ENCODE measurements around the gene C16orf78.

Gene C16orf78

DNA sequence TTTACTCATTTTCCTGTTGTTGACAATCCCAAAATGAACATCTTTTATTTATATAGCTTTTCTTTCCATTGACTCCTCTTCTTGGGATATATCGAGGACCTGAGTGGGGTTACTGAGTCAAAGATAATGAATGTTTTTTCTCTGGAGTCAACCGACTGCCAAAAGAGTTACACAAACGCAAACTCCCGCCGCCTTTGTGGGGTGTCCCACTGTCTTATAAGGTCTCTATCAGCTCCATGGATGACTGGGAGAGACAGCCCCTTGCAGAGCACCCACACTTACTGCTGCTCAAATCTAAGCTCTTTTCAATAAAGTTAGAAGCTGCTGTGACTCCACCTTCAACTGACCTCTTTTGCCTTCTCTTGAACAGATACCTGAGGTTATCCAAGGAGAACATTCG is 25.2 kb downstream of the C16orf78 start:
- DNase-seq, result no peak

DNA sequence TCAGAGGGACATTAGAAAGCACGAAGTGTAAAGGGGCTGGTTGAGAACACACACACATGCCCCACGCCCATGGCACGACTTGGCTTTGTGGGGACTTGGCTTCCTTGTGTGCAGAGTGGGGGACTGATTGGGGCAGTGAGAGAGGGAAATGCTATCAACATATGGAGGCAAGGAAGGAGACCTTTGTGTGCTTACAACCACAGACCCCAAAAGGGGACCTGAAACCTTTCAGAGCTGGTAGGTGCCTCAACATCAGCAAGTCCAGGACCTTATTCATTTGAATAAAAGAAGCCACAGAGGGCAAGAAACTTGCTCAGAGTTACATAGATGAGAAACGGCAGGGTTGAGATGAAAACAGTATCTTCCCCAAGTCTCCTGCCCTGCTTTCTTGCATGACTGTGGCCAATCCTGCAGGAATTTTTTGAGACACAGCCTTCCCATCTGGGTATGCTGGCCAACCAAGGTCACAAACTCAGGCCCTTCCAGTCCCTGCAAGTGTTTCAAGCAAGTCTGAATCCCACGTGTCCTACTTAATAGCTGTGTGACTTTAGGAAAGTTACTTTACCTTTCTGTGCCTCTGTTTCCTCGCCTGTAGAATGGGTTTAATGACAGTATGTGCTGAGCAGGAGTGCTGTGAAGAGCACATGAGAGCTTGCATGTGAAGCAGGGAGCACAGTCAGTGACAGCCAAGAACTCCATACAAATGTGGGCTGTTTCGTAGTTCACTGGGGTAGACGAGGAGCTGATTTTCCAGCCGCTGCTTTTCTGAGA is 26.2 kb downstream of the C16orf78 start:
- DNase-seq, result no peak

DNA sequence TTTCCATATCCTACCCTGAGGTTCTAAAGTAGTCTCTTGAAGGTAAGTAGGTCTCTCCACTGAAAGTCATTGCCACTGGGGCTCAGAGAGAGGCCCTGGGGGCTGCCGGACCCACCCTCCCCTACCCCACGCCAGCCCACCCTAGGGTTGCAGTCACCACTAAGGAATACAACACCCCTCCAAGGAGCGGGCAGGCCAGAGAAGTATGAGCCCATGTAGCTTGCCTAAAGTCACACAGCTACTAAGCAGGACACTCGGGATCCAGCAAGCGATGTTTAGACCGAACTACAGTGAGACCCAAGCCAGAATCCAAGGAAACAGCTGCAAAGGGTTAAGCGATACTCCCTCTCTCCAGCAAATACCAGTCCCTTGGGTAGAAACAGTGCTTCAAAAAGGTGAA is 27.0 kb downstream of the C16orf78 start:
- DNase-seq, result no peak

DNA sequence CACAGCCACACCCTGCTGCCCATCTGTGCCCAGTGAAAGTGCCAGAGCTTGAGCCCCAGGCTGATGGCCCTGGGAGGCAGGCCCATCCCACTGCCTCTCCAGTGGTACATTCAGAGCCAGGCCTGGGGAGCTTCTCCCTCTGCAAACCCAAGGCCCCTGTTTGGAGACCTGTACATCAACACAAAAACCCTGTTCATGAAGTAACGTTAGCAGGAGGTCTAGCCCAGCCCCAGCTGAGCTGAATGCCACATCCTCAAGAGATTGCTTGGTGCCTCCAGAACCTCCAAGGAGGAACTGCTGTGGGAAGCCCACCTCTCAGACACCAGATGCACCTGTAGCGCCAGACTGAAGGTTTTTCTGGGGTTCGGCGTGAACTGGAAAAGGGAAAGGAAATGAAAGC is 31.5 kb downstream of the C16orf78 start:
- DNase-seq, result no peak

DNA sequence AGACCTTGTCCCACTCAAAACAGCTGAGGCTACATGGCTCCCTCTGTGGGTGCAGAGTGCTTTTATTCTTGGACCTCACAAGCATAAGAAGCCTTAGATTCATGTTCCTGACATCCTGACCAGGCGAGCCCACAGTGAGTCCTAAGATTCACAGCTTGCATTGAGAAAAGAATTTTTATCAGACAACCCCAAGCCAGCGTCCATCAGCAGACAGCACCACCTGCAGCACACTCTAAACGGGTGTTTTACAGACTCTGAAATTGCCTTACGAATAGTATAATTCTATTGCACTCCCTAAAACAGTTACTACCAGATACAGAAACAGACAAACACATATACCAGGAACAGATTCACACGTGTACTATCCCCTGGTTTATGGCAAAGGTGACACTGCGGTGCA is 31.9 kb downstream of the C16orf78 start:
- DNase-seq, result no peak

DNA sequence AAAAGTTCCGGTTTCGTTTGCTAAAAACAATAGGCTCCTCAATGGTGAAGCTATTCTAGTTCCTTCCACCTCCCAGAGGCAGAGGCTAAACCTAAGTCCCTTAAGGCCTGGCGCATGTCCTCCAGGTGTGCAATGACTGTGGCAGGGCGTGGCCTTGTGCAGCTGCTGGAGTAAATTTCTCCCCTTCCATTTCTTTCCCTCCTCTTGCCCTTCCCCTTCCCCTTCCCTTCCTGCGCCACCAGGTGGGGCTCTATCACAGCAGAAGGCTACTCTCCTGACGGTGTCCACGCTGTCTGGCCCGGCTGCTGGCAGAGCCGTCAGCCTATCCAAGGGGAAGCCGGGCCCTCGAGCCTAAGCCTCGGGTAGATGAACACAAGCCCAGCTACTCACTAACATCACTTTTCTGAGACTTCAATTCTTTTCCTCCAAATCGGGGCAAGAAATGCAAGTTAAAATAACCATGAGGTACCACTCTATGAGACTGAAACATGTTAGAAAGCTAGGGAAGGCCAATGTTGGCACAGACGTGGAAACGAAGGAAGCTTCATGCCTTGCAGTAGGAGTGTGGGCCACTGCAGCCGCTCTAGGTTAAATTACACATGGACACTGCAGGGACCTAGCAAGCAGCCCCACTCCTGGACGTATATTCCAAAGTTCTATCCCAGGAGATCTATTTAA is 34.4 kb downstream of the C16orf78 start:
- peak; percentile 86 for DNase-seq

DNA sequence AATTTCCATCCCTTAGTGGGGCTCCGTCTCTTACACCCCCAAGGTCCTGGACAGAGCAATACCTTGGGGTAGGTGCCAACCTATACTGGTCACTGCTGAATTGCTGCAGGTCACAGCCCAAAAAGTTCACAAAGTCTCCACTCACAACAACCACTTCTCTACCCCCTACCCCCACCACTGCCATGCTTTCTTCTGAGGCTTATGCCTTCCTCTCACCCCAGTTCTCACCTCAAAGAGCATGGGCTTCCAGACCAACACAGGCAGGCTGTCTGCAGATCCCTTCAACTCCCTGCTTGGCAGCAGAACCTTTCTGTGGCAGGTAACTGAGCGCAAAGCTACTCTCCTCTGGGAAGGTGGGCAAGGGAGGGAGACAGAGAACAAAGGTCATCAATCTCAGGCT is 35.5 kb downstream of the C16orf78 start:
- no peak for DNase-seq

DNA sequence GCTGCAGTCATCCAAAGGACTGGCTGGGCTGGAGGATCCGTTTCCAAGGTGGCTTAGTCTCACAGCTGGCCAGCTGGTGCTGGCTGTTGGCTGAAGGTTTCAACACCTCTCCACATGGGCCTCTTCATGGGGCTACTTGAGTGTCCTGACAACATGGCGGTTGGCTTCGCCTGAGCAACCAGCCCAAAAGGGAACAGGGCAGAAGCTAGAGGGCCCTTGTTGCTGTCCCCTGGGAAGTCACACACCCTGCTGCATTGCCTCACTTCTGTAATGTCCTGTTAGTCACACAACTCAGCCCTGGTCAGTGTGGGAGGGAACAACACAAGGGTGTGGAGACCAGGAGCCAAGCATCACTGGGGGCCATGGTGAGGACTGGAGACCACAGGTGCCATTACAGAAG is 36.6 kb downstream of the C16orf78 start:
- DNase-seq, result no peak

DNA sequence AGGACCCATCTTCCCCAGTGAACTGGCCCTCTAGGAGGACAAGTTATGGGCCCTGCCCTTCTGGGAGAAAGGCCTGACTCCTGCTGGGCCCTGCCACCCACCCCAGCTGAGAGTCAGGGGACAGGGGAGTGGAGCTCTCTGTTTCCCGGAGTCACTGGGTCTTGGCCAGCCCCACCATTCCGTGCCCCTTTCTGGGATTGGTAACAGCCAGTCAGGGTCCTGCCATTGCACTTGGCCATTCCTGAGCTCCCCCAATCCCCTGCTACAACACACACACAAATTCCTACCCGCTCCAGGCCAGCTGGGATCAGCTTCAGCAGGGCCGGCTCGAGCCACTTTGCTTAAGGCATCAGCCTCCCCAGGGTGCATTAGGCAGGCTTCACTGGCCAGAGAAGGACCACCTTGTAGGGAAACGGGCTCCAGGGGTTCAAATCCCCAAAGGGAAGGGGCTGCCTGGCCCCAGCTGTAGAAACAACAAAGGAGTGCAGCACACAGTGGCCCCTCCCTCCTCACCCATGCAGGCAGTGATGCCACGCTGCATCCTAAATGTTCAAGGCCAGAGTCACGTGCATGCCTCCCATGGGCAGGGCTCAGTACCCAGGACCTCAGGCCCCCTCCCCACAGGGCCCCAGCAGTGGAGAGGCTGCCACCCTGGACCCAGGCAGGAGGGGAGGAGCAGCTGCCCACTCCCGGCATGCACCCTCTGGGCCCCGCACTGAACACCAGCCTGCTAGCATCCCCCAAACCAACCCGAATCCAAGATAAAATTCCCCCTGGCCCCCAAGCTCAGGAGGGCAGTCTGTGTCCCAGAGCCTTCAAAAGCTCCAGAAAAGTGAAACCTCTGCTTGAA is 37.7 kb downstream of the C16orf78 start:
- no peak for DNase-seq

DNA sequence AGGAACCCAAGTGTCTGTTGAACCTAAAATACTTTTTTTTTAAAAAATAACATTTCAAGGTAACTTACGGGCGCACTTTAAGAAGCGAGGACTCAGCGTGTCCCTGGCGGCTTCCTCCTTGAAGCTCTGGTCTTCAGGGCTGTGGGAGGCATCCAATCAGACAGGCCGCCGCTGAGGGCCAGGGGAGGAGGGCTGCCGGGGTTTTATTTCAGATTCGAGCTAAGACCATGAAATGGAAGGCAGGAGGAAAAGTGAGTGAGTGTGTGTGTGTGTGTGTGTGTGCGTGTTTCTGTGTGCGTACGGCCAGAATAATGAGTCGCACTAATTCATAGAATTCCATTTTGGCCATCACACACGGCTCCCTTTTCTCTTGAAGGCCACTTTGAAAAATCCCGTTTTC is 41.1 kb downstream of the C16orf78 start:
- DNase-seq, result no peak

DNA sequence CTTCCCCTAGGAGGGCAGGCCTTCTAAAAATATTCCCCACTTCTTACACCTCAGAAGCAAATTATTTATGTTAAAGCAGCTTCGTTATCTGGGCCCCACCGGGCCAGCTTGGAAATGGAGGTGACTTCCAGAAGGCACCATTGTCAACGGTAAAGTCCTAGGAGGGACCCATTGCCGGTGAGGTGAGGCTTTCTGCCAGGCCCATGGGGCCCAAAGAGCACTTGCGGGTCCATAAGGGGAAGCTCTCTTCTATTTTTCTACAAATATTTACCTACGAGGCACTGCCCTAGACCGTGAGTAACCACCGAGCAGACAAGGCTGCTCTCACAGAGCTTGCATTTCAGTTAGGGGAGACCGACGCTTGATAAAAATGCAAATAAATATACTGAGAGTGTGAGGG is 41.5 kb downstream of the C16orf78 start:
- DNase-seq, result no peak

DNA sequence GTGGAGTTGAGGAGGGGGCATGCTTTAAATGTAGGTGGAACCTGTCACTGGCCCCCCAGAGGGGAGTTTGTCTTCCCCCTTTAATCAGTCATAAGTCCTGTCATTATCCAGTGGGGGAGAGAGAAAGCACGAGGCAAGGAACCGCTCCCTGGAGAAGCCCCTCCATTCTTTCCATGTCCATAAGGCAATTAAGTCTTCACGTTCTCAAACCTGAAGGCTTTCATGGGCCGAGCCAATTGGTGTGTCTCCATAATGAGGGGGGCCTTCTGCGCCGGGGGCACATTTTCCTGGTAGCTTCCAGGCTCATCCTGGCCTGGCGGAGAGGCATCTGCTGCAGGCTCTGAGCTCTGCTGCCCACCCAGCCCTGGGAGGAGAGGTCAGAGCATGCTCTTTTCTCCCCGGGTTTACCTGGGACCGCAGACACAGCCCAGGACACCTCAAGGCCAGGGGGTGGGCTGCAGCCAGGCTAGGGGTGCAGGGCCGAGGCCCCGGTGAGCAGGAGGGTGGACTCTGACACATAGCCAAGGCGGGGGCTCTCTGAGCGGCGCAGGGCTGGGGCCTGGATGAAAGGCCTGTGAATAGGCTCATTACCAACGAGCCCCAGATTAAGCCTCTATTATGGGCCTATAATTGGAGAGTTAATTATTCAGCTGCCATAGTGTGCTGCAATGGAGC is 42.5 kb downstream of the C16orf78 start:
- DNase-seq, result no peak

DNA sequence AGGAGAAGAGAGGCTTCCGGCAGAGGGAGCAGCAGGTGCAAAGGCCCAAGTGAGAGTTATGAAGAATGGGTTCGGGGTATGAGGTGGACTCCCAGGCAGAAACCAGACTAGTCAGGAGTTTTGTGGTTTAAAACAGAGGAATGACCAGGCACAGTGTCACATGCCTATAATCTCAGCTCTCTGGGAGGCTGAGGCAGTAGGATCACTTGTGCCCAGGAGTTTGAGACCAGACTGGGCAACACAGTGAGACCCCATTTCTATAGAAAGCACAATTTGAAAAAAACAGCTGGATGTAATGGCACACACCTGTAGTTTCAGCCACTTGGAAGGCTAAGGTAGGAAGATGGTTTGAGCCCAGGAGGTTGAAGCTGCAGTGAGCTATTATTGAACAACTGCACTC is 43.8 kb downstream of the C16orf78 start:
- no peak for DNase-seq

DNA sequence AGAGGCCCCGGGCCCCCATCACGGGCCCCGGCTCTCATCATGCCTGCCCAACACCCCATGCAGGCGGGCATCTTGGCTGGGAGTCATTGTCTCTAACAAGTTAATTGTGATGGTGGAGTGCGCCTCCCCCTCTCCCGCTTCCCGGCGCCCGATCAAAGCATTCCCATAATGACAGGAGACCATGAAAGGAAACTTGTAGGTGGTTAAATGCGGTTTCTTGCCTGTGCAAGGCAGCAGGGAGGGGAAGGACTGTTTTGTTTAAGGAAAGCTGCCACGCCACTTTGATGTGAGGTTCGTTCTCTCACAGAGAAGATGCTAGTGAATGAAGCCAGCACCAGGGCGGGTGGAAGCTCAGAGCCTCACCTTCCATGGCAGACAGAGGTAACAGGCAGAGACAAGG is 45.4 kb downstream of the C16orf78 start:
- DNase-seq, result no peak

DNA sequence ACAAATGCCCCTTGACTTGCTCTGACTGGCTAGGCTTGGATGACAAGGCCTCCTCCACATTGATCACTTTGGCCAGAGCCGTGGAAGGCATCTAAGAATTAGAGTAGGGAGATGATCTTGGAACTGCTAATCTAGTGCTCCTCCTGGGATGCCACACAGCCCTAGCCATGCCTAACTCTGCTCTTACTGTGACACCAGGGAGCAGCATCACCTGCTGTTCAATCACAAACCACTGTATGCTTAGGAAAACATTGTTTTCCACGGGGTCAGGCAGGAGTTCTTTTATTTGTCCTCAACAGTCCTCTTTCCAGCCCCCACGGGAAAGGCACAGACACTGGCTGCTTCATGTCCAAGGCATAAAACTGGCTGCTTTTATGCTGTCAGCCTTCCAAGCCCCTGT is 46.3 kb downstream of the C16orf78 start:
- DNase-seq, result no peak

DNA sequence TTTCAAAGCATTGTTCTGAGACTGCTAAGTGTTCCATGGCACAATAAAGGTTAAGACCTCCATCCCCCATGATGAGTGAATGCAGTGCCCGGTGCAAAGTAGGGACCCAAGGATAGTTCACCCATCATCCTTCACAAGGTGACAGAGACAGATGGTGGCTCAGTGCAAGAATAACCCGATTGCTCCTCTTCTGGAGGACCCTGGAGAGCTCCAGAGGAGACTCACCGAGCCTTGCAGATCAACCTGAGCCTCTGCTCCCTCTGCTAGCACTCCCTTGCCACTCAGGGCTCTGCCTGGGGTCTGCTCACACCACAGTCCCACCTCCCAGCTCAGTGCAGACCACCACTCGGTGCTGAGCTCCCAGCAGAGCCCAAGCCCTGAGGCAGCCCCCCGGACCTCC is 49.3 kb downstream of the C16orf78 start:
- no peak for DNase-seq

DNA sequence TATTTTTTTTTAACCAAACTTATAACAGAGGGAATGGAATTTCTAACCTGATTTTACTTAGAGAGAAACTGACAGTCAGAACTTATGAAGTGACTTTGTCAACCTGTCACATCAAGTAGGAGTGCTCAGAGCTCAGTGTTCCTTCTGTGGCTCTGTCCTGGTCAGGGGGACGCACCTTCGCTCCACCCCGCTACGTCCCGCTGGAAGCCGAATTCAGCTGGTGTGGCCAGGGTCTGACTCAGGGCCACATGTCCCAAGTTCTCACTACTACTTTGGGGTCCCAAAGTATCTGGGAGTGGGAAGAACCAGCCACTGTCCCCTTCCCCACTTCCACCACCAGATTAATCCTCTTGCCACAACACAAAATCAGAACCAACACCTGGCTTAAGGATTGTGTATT is 51.4 kb downstream of the C16orf78 start:
- no peak for DNase-seq

DNA sequence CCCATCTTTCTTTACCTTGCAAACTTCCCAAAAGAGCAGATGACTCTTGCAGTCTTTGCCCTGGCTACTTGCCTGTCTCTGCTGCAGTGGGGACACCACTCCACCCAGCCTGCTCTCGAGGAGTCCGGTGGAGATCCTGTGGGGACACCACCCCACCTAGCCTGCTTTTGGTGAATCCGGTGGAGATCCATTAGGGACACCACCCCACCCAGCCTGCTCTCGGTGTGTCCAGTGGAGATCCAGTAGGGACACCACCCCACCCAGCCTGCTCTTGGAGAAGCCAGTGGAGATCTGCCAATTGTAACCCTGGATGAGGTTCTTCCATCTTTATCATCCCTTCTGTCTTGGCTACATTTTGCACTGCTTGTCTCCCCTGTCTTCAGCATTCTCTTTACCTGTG is 54.2 kb downstream of the C16orf78 start:
- DNase-seq, result no peak

DNA sequence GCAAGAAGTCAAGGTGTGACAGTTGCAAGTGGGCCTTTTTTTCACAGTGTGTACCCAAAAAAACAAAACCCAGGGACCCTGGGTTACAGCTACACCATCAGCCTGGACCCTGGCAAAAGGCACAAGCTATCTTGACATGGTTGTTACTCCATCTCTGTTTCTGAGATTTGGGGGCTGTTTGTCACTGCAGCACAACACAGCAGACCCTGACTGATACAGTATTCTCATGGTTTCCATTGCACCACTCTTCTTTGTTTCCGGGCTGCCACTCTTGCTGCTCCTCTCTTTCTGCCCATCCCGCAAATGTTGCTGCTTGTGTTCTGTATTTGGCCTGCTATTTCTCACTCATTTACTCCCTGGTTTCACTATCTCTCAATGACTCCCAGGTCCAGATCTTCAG is 55.2 kb downstream of the C16orf78 start:
- DNase-seq, result no peak

DNA sequence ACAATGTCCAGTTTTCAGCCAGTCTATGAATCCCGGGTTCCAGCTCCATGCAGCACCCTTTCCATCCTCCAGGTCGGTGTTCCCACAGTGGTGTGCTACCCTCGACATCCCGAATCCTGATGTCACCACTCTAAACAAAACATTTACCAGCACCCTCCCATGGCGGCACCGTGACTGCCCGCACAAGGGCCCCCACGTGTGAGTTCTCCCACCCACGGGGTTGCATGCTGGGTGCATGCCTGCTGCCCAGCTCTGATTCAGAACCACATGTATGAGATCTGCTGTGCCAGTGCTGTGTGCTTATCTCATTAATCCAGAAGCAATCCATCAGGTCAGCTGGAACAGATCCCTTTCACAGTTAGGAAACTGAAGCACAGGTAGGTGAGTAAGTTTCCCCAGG is 57.4 kb downstream of the C16orf78 start:
- DNase-seq, result no peak

DNA sequence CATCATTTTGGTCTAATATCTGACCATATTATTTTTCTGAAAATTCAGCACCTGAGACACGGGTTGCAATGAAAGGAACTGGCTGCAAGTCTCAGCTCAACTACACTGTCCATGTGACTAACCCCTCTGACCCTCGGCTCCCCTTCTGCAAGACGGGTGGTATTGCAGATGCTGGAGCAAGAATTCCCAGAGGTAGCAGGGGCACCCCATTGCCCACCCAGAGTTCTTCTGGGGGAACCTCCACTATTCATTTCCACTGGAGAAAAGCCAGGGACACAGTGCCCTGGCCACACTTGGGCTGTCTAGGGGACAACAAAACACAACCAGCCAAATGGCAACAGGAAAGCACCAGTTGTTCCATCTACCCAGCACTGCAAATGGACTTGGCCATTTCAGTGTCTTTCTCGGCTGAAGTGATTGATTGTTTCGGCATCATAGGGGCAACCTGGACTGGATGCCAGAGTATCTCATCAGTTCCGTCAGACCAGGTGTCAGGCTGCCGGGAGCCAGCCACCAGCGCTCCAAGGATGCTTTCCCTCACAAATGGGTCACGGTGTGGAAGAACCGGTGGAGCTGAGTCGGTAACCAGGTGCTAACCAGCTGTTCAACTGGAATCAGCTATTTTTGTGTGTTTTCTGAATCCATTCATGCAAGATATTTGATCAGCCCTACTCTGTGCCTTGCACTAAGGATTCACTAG is 58.1 kb downstream of the C16orf78 start:
- DNase-seq, result no peak

DNA sequence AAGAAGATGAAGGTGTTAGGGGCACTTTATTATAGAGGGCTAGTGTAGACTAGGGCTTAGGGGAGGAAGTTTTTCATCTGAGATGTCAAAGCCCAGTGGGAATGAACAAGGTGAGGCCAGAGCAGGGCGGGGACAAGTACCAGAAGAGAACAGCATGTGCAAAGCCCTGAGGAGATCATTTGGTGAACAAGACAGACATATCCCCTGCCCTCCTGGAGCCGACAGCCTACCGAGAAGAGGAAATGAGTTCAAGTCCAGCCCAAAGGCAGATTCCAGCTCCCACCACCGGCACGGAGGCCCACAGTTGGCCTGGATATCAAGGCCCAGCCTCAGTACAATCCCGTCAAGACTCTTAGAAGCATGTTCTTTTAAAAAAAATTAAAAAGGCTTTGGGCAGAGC is 61.1 kb downstream of the C16orf78 start:
- DNase-seq, result no peak

DNA sequence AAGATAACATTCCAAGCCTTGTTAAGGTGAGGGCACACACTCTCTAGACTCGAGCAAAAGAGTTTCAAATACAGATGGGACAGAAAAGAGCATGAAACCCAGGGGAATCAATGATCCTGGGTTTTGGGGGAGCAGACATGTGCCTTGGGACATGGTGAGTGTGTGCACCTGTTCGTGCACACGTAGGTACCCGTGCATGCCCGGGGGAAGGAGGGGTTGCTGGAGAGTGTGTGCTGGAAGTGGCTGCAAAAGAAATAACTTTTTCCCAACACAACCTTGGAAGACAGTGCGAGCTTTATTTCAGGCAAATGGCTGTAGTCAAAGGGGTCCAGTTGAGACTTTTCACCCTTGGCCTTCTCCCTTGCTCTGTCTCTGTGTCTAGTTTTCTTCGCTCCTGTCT is 62.6 kb downstream of the C16orf78 start:
- no peak for DNase-seq

Data from NCI-H2171 (cell line).